SK-N-SH (cell line): Measurements from ENCODE around the gene CA5A.

Experiments used
- YY1 ChIP-seq: IDR thresholded peaks from 2 replicates; pipeline ENCODE4 v1.4.0; 2012; ENCODE audit warnings: low read depth, mild to moderate bottlenecking
- TF ChIP-seq, protein P1 (sequence below): fragments of 200-600 bp; sonication (generic); IDR thresholded peaks from 2 replicates; pipeline ENCODE4 v1.6.1; 2017; ENCODE audit warnings: antibody characterized with exemption, mild to moderate bottlenecking, moderate library complexity

DNA sequence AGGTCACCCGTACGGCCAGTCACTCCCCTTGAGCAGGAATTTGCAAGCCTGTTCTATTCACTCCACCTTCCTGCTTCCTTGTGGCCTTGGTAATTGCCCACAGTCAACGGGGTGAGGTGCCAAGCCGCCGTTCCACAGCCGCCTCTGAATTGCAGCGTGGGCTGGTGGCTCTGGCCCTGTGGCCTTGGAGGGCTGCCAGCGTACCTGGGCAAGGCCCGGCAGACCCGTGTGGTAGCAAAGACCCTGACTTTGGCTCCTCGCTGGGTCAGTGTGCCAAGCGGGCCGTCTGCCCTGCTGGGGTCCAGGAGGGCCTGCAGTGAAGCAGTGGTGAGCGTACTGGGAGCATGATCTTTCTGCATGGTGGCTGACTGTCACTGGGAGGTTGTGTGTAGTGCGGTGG is 18.5 kb upstream of the CA5A start:
- TF ChIP-seq, protein P1, sequence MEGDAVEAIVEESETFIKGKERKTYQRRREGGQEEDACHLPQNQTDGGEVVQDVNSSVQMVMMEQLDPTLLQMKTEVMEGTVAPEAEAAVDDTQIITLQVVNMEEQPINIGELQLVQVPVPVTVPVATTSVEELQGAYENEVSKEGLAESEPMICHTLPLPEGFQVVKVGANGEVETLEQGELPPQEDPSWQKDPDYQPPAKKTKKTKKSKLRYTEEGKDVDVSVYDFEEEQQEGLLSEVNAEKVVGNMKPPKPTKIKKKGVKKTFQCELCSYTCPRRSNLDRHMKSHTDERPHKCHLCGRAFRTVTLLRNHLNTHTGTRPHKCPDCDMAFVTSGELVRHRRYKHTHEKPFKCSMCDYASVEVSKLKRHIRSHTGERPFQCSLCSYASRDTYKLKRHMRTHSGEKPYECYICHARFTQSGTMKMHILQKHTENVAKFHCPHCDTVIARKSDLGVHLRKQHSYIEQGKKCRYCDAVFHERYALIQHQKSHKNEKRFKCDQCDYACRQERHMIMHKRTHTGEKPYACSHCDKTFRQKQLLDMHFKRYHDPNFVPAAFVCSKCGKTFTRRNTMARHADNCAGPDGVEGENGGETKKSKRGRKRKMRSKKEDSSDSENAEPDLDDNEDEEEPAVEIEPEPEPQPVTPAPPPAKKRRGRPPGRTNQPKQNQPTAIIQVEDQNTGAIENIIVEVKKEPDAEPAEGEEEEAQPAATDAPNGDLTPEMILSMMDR, result no peak
- TF ChIP-seq YY1, result no peak
